Pons (tissue), 1 donor: Measurements from ENCODE around the gene ST8SIA4.

Experiments used
- DNase-seq: peaks from one replicate; pipeline ENCODE4 v3.0.0-alpha.2; 2016; ENCODE audit warnings: low spot score

Gene ST8SIA4, protein sequence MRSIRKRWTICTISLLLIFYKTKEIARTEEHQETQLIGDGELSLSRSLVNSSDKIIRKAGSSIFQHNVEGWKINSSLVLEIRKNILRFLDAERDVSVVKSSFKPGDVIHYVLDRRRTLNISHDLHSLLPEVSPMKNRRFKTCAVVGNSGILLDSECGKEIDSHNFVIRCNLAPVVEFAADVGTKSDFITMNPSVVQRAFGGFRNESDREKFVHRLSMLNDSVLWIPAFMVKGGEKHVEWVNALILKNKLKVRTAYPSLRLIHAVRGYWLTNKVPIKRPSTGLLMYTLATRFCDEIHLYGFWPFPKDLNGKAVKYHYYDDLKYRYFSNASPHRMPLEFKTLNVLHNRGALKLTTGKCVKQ

DNA sequence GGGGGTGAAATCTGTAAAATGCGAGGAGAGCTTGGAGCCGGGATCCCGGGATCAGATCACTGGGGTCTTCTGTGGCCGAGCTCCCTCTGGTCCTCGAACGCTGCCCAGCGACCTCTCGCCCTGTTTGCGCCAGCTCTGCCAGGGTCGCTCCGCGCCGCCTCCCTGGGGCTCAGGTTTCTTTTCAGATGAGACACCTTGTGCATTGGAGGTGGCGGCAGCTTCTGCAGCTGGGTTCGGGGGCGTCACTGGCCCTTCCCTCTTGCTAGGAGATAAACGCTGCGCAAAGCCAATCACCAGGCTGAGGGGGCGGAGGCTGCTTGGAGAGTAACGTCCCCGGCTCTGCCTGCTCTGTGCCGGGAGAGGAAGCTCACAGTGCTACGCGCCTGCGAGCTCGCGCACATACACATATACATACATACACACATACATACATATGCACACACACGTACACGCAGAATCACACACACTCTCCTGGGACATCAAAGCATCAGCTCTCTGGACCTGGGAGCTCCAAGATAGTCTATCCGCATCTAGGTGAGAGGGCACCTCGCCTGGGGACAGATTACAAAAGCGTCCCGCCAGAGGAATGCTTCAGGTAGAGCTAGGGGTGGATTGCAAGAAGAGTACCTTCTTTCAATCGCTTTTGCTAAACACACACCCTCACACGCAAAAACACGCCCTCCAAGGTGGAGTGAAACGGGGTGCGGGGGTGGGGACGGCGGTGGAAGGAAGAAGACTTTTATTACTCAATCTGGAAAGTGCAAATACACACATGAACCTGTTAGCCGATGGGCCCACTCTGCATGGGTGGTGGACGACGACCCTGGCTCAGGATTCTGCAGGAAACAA lies at the start of gene ST8SIA4:
Gene ST8SIA4, minus strand, starts transcription at position 244 of the 849 bp plus-strand sequence. CDS start 327 bp downstream, outside the sequence.
- peak; percentile 79 for DNase-seq

DNA sequence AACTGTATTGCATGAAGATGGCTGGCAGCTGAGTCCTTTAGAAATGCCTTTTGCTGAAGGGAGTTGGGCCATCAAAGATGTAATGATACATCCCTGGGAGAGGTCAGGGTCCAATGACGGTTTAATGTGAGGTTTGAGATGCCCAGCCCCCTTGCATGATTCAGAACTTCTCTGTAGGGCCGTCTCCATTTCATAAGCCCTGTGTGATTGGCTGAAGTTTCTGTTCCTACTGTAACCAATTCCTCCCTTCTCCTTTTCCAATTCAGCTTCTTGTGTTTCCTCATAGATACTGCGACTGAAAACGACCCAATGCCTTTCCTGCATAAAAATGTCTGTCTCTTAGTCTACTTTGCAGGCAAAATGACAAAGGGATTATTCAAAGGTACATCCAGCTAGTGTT lies 47.9 kb upstream of the ST8SIA4 start:
- DNase-seq, result peak; percentile 31

DNA sequence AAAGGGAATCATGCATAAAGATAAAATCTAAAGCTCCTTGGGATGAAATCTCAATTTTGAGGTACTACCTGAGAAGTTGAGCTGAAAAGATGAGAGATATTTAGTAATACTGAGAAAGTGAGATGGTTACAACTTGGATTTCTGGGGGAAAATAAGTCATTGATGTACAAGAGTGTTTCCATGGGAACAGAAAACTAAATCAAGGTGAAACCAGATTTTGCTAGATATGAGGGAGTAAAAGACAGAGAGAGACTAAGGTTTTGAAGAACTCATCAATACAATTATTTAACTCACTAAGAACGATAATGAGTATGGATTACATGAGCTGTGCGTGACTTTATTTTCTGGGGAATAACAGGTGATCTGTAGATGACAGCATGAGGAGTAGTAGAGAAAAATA lies 10.2 kb upstream of the ST8SIA4 start:
- DNase-seq, result no peak

DNA sequence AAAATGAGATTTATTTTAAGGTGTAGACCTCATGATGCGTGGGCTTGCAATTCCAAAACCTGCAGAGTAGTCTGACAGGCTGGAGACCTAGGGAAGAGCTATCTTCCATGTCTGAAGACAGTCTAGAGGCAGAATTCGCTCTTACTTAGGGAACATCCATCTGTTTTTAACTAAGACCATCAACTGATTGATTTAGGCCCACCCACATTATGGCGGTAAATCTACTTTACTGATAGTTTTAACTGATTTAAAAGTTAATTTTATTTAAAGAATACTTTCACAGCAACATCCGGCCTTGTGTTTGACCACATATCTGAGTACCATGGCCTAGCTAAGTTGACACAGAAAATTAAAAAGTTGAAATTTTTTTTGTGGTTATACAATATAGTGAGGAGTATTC lies 6.0 kb upstream of the ST8SIA4 start:
- DNase-seq, result no peak

DNA sequence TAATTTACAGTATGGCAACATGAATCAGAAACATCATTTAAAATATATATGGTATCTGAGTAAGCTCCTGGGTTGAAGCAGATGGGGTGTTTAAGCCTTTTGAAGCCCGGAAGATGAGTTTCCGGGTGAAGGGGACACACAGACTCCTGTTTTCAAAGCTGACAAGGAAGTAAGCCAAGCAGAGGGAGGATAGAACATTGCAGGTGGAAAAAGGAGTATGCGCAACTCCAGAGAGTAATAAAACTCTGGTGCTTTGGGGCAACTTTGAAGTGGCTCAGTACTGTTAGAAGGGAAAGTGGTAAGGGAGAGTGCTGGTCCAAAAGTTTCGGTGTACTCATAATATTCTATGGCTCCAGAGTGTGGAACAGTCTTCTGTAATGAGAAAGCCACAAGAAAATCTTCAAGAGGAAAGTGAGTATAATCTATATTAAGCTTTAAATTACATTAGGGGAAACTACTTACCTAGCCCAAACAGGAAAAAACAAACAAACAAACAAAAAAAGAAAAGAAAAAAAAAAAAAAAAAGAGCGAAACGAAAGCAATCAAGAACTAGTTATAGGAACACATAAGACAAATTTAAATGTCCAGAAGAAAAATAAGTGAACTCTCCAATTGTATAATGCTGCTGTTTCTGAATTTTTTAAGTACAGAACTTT lies 2.3 kb upstream of the ST8SIA4 start:
- no peak for DNase-seq

DNA sequence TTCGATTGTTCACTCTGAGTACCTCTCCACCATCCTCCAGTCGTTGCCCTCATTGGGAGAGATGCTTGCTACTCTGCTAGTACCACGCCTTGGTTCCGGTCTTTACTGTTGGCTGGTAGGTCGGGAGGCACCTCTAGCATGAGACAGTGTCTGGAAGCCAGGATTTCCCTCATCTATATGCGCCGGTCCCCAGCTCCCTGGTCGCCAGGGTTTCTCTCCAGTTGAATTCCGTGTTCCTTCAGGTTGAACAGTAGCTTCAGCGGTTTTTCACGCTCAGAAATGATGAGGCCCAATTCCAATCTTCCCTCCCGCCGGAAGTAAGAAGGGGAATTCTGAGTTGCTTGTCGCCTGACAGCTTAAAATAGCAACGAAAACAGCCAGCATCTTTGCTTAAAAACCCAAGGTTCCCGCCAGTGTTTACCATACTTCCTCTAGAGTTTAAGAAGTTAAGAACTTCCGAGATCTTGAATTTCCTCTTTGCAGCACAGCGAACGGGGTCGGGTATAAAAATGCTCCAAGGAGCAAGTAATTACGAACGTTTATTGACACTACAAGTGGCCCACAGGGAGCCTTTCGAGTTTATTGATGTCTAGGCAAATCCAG lies 1.3 kb upstream of the ST8SIA4 start:
- DNase-seq, result peak; percentile 61

DNA sequence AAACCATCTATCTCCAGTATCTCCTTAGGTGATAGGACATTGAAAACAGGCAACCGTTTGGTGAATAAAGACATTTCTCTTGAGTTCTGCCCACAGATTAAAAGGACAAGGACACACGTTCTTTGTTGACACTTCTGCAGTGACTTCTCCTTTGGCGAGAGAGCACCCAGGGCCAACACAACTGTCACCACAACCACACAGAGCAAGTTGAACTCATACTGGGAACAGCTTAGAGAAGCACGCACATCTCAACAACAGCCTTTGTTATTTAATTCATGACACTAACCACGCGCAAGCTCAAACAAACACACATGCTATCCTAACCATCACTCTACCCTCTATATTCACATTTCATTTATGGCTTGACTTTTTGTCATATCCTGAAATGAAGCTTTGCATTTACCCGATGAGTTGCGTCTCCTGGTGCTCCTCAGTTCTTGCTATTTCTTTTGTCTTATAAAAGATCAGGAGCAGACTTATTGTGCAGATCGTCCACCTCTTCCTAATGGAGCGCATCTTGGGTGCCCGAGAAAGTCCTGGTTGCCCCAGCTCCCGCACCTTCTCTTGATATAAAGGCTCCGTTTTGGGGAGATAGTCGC lies 543 bp downstream of the ST8SIA4 start:
- DNase-seq, result peak; percentile 49

DNA sequence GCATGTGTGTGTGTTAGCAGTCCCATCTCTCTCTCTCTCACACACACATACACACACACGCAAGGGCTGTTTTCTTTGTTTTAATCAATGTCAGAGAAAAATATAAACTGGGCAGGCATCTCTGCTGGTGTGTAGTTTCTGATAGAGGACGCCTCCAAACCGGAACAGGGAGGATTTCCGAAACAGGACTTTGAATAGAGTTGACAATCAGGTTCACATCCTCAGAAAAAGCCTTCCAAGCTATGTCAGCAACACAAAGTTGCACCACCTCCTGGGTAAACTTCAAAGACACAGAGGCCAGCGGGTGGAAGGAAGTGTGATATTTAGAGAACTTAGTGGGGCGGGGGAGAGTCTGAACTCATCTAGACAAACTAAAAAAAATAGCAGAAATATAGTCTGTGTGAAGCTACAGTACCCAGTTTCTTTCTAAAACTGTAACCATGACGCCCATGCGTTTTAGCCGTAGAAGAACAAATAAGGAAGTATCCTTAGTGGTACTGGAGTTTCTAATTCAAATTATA lies 1.2 kb downstream of the ST8SIA4 start:
- peak; percentile 84 for DNase-seq

DNA sequence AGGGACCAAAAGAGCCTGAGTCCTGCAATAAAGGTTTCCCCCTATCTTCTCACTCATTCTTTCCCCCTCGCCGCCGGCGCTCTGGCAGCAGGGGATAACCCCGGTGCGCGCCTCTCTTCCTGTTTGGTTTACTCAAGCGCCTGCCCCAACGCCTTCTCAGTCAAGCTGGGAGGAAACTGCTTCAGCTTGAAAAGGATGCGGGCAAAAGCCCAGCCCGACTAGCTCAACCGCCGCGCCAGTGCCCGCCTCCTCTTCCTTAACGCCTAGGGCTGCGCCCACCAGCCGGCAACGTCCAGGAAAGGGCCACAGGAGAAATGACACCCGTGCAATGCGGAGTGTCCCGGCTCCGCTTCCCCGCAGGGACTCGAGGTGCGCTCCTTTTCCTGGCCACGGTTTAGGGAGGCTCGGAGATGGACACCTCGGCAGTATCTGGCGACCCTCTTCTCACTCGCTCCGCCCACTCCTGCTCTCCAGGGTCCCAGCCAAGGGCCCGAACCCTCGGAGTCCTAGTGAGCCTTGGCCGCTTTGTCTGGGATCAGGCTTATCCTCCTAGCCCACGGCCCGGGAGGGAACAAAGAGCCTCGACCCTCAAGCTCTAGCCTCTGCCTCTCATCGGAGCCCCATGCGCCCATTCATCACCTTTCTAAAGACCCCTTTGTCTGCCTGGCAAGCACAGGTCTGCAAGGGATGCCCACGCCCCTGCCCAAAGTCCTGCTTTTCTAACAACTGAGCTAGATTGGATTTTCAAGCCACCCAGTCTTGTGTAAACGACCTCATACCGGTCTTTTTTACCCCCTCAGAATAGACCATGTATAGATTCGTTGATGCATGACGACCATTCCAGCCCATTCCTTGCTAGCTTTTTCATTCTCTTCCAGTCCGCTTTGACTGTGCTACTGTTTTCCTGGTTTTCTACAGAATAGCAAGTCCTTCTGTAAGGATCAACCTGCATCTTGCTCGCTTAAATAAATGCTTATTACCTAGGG lies 2.0 kb downstream of the ST8SIA4 start:
- DNase-seq, result peak; percentile 67

DNA sequence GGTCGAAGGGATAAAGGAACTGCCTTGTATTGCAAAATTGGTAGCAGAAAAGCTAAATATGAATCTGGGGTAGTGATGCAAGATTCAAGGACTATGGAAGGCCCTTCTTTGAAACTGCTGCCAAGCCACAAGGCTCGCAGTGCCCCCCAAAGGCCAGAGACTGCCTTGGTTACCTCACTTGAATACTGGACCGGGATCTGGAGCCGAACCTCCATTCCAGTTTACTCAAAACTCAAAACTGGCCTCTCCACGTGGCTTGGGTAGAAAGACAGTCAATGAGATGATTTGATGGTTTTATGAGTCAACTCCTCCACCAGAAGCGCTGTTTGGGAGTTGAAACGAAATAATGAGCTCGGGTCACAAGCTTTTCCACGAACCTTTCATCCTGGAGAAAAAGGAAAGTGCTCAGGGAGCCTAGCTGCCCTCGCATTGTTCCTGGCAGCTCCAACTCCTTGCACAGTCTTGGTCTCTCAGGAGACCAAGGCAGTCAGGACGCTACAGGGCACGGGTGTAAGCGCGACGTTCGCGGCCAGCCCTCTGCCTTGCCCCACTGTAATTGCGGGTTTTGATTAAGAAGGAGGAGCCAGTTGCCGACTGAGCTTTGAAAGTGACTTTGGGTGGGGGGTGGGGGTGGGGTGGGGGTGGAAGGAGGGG lies 2.8 kb downstream of the ST8SIA4 start:
- DNase-seq, result peak; percentile 72

DNA sequence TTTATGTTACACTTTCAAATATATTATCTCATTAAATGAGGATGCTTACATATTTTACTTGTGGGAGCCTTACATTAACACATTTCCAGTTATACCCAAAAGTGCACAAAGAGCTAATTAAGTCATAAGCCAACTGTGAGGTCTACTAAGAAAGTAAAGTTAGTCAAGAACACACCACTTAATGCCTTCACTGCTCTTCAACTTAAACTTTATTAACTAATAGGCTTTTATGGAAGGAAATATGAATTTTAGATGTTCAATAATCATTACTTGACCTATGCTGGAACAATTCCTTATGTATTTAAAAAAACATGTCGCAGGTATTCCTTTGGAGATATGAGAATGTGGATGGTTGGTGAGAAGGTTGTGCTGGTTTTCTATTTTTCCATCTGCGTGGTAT lies 3.4 kb downstream of the ST8SIA4 start:
- no peak for DNase-seq

DNA sequence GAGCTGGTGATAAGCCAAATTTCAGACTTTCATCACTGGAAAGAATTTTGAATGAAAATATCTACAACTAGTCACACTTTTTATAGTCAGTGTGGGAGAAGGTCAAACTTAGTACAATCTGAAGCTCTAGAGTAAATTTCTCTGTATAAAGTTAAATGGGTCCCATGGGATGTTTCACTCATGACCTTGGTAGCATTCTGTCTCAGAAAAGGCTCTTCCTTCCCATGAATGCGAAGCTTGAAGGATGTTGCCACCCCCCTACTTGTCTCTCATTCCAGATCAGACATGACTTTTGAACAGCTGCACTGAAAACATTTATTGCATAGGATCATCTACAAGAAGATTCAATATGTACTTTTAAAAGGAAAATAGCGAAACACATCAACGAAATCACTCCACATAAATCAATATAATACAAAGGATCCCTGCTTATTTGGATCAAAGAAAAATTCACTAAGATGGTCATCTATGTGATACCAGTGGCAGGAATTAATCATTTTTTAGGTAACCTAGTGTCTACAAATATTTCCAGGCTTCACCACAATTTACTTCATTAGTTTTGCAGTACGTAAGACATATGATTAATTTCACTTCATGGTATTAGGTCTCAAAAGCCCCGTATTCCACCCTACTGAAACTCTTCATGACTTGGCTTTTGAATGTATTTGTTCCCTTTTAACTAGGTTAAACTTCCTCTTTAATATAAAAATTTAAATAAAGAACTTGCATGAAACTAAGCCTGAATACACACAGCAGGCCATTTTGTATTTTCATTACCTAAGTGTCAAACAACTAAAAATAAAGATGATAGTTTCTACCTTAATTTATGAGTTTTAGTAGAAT lies 4.4 kb downstream of the ST8SIA4 start:
- DNase-seq, result no peak

DNA sequence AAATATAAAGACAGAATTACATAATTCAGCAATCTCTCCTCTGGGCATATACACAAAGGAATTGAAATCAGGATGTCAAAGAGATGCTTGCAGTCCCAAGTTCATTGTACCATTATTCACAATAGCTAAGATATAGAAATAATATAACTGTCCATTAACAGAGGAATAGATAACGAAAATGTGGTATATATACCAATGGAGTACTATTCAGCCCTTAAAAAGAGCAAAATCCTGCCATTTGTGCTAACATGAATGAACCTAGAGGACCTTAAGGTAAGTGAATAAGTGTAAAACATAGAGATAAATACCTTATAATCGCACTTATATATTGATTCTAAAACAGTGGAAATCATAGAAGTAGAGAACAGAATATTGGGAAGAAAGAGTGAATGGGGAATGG lies 7.0 kb downstream of the ST8SIA4 start:
- DNase-seq, result no peak

DNA sequence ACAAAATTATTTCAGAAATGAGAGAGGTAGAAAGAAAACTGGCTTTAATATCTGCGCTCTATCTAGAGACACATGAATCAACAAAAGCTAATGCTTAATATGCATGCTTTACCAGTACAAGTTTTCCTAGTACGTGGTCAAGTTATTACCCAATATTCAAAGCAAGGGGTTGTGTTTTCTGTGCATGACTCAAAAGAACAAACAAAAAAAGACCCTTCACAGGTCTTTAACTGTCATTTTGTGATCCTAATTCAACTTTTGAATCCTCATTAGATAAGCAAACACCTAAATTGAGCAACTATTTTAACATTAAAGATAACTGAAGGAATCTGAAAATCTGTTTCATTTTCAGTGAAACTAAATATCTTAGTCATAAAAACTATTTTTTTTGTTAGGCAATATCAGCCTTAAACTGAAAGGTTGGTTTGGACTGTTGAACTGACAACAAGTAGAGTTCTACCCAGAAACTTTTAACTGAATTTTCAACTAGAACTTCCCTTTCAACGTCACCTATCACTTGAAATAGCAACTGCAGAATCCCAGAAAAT lies 12.5 kb downstream of the ST8SIA4 start:
- DNase-seq, result no peak

DNA sequence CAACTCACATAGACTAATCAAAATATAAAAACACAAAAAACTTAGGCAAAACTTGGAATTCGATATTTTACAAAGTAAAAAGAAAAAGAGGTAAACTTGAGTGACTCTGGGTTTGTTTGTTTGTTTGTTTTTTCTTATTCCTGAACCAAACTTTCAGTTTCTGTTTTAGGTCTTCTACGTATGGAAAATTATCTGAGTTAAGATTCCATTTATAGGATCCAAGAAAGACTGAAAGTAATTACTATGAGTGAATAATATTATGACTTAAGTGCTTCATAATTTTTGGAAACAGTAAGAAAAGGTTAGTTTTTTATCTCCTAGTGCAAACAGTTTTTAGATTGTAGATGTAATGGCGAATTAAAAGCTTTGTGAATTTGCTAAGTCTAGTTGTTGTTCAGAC lies 13.2 kb downstream of the ST8SIA4 start:
- DNase-seq, result no peak

DNA sequence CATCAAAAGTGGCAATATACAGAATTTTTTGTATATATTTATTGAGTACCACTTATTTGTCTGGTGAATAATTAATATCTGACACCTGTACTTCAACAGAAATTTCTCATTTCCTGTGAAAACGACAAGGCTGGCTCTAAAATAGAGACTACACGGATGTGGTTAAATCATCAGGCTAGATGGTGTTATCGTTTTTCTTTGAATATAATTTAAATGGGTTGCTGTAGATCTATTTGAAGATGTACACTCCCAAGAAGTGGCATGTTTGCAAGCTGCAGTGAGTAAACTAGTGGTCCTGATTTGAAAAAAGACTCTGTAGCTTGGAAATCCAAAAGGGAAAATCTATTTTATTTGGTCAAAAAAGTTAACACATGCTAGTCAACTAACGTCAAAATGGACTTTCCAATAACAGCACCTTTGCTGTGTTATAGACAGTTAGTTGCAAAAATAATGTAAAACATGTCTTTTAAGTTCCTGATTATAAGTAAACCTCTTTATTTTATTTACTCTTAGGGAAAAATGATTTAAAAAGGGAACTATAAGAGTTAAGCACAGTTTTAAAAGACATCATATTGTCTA lies 13.8 kb downstream of the ST8SIA4 start:
- no peak for DNase-seq

DNA sequence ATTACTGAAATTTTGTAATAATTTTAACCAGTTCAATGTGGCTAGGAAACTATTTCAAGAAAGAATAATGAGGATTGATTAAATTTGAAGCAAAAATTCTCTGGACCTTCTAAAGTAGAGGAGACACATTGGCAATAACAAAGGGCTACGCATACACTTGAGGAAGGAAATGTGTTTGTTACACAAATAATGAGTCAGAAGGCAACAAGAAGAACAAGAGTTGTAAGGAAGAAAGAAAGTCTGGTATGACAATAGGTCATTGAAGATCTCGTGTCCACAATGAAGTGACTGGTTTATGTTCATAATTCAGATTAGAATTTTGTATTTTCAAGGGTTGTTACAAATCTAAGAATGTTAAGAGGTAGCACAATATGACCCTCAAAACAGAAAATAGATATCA lies 25.8 kb downstream of the ST8SIA4 start:
- no peak for DNase-seq
